ENCODE data around the gene IQSEC1.

Gene IQSEC1

GRCh38 chr3:12998648-12999047 lies 74.6 kb downstream of the IQSEC1 start:
- H3K9me3 ChIP-seq = no peaks in the 10 kb centered on the region
- H3K4me3 ChIP-seq = no peak overlapping the region
- TF ChIP-seq, protein P1, sequence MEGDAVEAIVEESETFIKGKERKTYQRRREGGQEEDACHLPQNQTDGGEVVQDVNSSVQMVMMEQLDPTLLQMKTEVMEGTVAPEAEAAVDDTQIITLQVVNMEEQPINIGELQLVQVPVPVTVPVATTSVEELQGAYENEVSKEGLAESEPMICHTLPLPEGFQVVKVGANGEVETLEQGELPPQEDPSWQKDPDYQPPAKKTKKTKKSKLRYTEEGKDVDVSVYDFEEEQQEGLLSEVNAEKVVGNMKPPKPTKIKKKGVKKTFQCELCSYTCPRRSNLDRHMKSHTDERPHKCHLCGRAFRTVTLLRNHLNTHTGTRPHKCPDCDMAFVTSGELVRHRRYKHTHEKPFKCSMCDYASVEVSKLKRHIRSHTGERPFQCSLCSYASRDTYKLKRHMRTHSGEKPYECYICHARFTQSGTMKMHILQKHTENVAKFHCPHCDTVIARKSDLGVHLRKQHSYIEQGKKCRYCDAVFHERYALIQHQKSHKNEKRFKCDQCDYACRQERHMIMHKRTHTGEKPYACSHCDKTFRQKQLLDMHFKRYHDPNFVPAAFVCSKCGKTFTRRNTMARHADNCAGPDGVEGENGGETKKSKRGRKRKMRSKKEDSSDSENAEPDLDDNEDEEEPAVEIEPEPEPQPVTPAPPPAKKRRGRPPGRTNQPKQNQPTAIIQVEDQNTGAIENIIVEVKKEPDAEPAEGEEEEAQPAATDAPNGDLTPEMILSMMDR (IDR thresholded peaks at IDR 0.05) = no peak
- H3K36me3 ChIP-seq = peaks cover 0 to 4% (median 0%) of the 10 kb centered on the region in 3 donors
- peak in 1 of 2 donors; percentile 53 for DNase-seq
- peak overlapping the region; percentile 37 to 58 for H3K27ac ChIP-seq
- intact Hi-C loops (cut with DNase I; ENCODE audit: low total_unique reads) = loop anchor here (5.0 kb wide), 1 partner anchor 454 kb away; no protein-coding TSS in a partner anchor
- H3K4me1 ChIP-seq = peaks cover 0 to 15% (median 0%) of the 10 kb centered on the region in 4 donors
- no peaks in the 10 kb centered on the region for H3K27me3 ChIP-seq

- intact Hi-C loops (cut with DNase I; ENCODE audit: low total_unique reads) = loop anchor here (5.0 kb wide), 1 partner anchor 455 kb away; no protein-coding TSS in a partner anchor
- DNase-seq = no peak
- no peak overlapping the region for H3K27ac ChIP-seq
Observed at GRCh38 chr3:12997387-12997786, 75.8 kb downstream of the IQSEC1 start.

DNA sequence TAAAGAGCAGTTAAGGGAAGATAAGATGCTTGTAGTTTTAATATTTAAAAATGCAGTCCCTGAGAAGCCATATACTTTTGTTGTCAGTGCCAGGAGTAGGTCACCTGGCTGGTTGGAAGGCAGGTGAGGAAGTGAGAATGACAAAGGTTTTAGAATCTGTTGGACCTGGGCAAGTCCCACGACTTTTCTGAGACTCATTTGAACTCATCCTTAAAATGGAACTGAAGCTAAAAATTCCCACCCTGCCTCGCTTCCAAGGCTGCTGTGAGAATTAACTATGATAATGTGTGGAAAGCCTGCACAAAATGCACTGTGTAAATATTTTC lies 77.1 kb downstream of the IQSEC1 start:
- intact Hi-C loops (cut with DNase I; ENCODE audit: low total_unique reads) = loop anchor here (5.0 kb wide), 1 partner anchor 456 kb away; no protein-coding TSS in a partner anchor
- Histone ChIP-seq H3K9me3 (no peaks in the 10 kb centered on the region), H3K4me3 (no peak overlapping the region), H3K36me3 (peaks cover 0 to under 1% (median 0%) of the 10 kb centered on the region in 3 donors), H3K27ac (peak overlapping the region; percentile 90 to 95), H3K27me3 (no peaks in the 10 kb centered on the region), H3K4me1 (peaks cover 0 to 23% (median 12%) of the 10 kb centered on the region in 4 donors)
- DNase-seq = no peak
- TF ChIP-seq, protein P1 (IDR thresholded peaks at IDR 0.05) = no peak

More at GRCh38 chr3:12997387-12997786, 75.8 kb downstream of the IQSEC1 start:
- Histone ChIP-seq H3K27me3 (no peaks in the 10 kb centered on the region), H3K36me3 (peaks cover 0 to 4% (median 0%) of the 10 kb centered on the region in 3 donors), H3K4me3 (no peak overlapping the region), H3K4me1 (peaks cover 0 to 23% (median 10%) of the 10 kb centered on the region in 4 donors), H3K9me3 (no peaks in the 10 kb centered on the region)
- TF ChIP-seq, protein P1 (IDR thresholded peaks at IDR 0.05) = no peak

DNA sequence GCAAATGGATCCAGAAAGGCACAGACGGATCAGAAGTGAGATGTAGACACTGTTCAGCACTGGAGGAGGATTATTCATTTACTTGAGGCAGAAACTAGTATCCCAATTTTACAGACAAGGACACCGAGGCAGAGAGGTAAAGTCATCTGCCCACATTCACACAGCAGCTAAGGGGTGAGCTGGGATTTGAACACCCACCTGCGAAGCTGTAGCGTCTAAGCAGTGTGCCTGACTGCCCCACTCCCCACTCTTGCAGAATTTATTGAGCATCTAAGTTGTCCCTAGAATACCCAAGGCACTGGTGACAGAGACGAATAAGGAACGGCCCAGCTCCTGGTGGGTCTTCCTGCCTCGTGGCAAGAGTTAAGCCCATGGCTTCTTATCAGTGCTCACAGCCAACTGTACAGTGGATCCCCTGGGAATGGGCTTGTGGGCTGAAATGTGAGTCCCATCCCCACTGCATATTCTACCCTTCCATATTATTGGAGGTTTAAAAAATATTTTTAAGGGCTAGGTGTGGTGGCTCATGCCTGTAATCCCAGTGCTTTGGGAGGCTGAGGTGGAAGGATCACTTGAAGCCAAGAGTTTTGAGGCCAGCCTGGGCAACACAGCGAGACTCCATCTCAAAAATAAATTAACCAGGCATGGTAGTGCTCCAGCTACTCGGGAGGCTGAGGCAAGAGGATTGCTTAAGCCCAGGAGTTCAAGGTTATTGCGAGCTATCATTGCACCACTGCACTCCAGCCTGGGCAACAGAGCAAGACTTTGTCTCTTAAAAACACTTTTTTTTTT lies 77.6 kb downstream of the IQSEC1 start:
- H3K4me3 ChIP-seq = peak overlapping the region; percentile 62 to 76
- peaks cover 0 to 23% (median 15%) of the 10 kb centered on the region in 4 donors for H3K4me1 ChIP-seq
- peak overlapping the region; percentile 90 to 95 for H3K27ac ChIP-seq
- no peaks in the 10 kb centered on the region for H3K9me3 ChIP-seq
- H3K27me3 ChIP-seq = no peaks in the 10 kb centered on the region
- DNase-seq = no peak
- TF ChIP-seq, protein P1 (IDR thresholded peaks at IDR 0.05) = no peak
- H3K36me3 ChIP-seq = no peaks in the 10 kb centered on the region
- intact Hi-C loops (cut with DNase I; ENCODE audit: low total_unique reads) = loop anchor here (5.0 kb wide), 1 partner anchor 457 kb away; no protein-coding TSS in a partner anchor

DNA sequence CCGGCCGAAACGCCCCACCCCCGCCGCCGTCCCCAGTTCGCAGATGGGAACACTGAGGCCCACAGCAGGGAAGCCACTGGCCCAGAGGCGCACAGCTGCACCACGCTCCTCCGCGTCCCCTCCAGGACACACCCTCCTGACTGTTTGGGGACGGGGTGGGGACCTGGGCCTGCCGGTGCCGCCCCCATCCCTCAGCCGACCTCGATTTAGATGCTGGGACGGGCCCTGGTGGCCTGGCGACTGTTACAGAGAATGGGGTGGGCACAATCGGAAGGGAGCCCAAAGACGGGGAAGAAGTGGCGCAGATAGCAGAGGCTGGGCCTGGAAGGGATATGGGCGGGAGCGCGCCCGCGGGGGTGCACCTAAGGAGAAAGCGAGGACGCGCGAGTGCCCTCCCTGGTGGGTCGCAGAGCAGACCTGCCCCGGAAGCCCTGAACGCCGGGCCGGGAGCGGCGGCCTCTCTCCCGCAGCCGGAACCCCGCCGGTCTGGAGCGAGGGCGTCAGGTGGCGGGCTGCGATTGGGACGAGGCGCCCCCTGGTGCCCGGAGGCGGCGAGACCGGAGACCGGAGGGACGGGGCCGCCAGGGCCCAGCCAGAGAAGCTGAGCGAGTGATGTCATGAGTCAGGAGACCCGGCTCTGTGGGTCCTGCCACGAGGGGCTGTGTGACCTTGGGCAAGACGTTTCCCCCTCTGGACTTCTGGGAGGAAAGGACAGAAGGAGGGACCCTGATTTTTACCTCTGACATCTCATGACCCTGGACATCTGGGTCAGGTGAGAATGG lies 78.4 kb downstream of the IQSEC1 start:
- H3K4me1 ChIP-seq = peaks cover 0 to 25% (median 17%) of the 10 kb centered on the region in 4 donors
- intact Hi-C loops (cut with DNase I; ENCODE audit: low total_unique reads) = loop anchor here (5.0 kb wide), 2 partner anchors 127 to 458 kb away; no protein-coding TSS in a partner anchor
- peak; percentile 86 to 94 for DNase-seq
- H3K36me3 ChIP-seq = no peaks in the 10 kb centered on the region
- no peaks in the 10 kb centered on the region for H3K9me3 ChIP-seq
- peak overlapping the region; percentile 62 to 76 for H3K4me3 ChIP-seq
- H3K27me3 ChIP-seq = no peaks in the 10 kb centered on the region
- TF ChIP-seq, protein P1 (IDR thresholded peaks at IDR 0.05) = peak; percentile 93 to 96
- H3K27ac ChIP-seq = peak overlapping the region; percentile 90 to 95
